GM12878 (cell line): ENCODE data around the gene GFRA1. TPM values are rescaled to one million over a fixed set of nuclear protein-coding genes. Genes with fewer than 3 reads are reported as not detected.

Experiments
- ATAC-seq: fragments of 200-7000 bp; cut with Tn5 transposase; 3 replicates; pipeline ENCODE4 v1.9.1; 2020; ENCODE audit warnings: mild to moderate bottlenecking, moderate library complexity
- BruUV-seq: library from RNA; stranded (reverse); fragments of 400-500 nt; replicated peaks from 2 replicates; lab custom pipeline; 2021; lab: Mats Ljungman, UMichigan
- CTCF ChIA-PET: fragments of 300-600 bp; sonication (Branson Sonifier 250); formaldehyde crosslinking; extraction: SDS; loops from one replicate; lab custom pipeline; 2021; ENCODE audit warnings: inconsistent platforms; lab: Yijun Ruan, JAX
- POLR2A ChIA-PET: fragments of 350-600 bp; formaldehyde crosslinking; extraction: SDS; loops from one replicate; lab custom pipeline; 2021; ENCODE audit warnings: inconsistent platforms; lab: Charles Lee
- RAD21 ChIA-PET: fragments of 300-600 bp; sonication (Branson Sonifier 250); formaldehyde crosslinking; loops from one replicate; lab custom pipeline; 2023; ENCODE audit warnings: antibody characterized with exemption; ENCODE audit not compliant: unreplicated experiment; lab: Charles Lee
- SMC1A ChIA-PET: fragments of 300-600 bp; sonication (Branson Sonifier 250); formaldehyde crosslinking; loops from one replicate; lab custom pipeline; 2023; ENCODE audit not compliant: unreplicated experiment, uncharacterized antibody; lab: Charles Lee
- DNase-seq: peaks from one replicate; pipeline ENCODE4 v3.0.0-alpha.2; 2011; ENCODE audit warnings: low read depth, low spot score
- FAIRE-seq: peaks from 3 replicates; lab custom pipeline; 2011; peaks lifted over from hg19 to GRCh38; lab: Jason Lieb, UNC
- H2AFZ ChIP-seq: 2 replicates; pipeline ENCODE4 v1.6.0; 2011; ENCODE audit warnings: low read depth, low read length, control low read depth; ENCODE audit not compliant: control insufficient read depth
- H3K27ac ChIP-seq: 2 replicates; pipeline ENCODE4 v1.5.1; 2011; ENCODE audit warnings: control low read depth; ENCODE audit not compliant: control insufficient read depth, insufficient read depth
- H3K27me3 ChIP-seq, 2 experiments: replicated peaks in 1 of 2; 2 replicates each; pipeline versions ENCODE4 v1.6.0 to v1.6.1; 2011; ENCODE audit warnings: low read length in 1 of 2; ENCODE audit not compliant: control insufficient read depth in 2 of 2, insufficient read depth in 2 of 2
- H3K36me3 ChIP-seq, 2 experiments: 2 replicates each; pipeline ENCODE4 v1.5.1; 2011; ENCODE audit warnings: low read length in 1 of 2; ENCODE audit not compliant: control insufficient read depth in 2 of 2, insufficient read depth in 2 of 2
- H3K4me1 ChIP-seq: 2 replicates; pipeline ENCODE4 v1.6.1; 2011; ENCODE audit warnings: mild to moderate bottlenecking, low read length, moderate library complexity, mixed read lengths; ENCODE audit not compliant: control insufficient read depth, insufficient read depth
- H3K4me2 ChIP-seq: 2 replicates; pipeline ENCODE4 v1.6.0; 2011; ENCODE audit warnings: control low read depth; ENCODE audit not compliant: control insufficient read depth, insufficient read depth
- H3K4me3 ChIP-seq: fragments of 200-600 bp; sonication (generic); 2 replicates; pipeline ENCODE4 v1.5.1; 2016
- H3K79me2 ChIP-seq: 2 replicates; pipeline ENCODE4 v1.6.0; 2011; ENCODE audit warnings: low read length; ENCODE audit not compliant: control insufficient read depth, insufficient read depth
- H3K9ac ChIP-seq: 2 replicates; pipeline ENCODE4 v1.8.0; 2011; ENCODE audit warnings: low read length, control low read depth, mixed read lengths; ENCODE audit not compliant: control insufficient read depth, insufficient read depth
- H3K9me3 ChIP-seq: replicated peaks from 3 replicates; pipeline ENCODE4 v1.5.1; 2011; ENCODE audit warnings: mild to moderate bottlenecking, low read length; ENCODE audit not compliant: control insufficient read depth, insufficient read depth
- H4K20me1 ChIP-seq: 2 replicates; pipeline ENCODE4 v1.6.0; 2011; ENCODE audit not compliant: control insufficient read depth, insufficient read depth
- DPF2 ChIP-seq: fragments of 450-650 bp; IDR thresholded peaks from 2 replicates; pipeline ENCODE4 v1.6.1; 2017; ENCODE audit warnings: mild to moderate bottlenecking
- ETV6 ChIP-seq, 2 experiments: fragments of 450-650 bp in 1 of 2; IDR thresholded peaks in 1 of 2; conservative IDR thresholded peaks in 1 of 2; 2 replicates each; pipeline ENCODE4 v1.6.1; 2014; ENCODE audit warnings: antibody characterized with exemption in 1 of 2, borderline replicate concordance in 1 of 2, low read depth in 1 of 2, mild to moderate bottlenecking in 1 of 2, moderate library complexity in 1 of 2
- FOXM1 ChIP-seq: IDR thresholded peaks from 2 replicates; pipeline ENCODE4 v1.6.1; 2012; ENCODE audit warnings: low read depth, mild to moderate bottlenecking, inconsistent platforms, low read length, moderate library complexity
- GABPA ChIP-seq: IDR thresholded peaks from 2 replicates; pipeline ENCODE4 v1.6.1; 2014; ENCODE audit warnings: antibody characterized with exemption, low read depth, mild to moderate bottlenecking, inconsistent platforms
- LARP7 ChIP-seq: fragments of 450-650 bp; IDR thresholded peaks from 2 replicates; pipeline ENCODE4 v1.6.1; 2017; ENCODE audit warnings: mild to moderate bottlenecking
- NFIC ChIP-seq: IDR thresholded peaks from 2 replicates; pipeline ENCODE4 v1.6.1; 2012; ENCODE audit warnings: low read depth, mild to moderate bottlenecking, inconsistent platforms, low read length, moderate library complexity
- POLR2AphosphoS5 ChIP-seq: IDR thresholded peaks from 2 replicates; pipeline ENCODE4 v1.6.1; 2011; ENCODE audit warnings: mild to moderate bottlenecking, low read length, inconsistent platforms
- STAT1 ChIP-seq: fragments of 450-650 bp; conservative IDR thresholded peaks from 2 replicates; pipeline ENCODE4 v1.6.1; 2014; ENCODE audit warnings: antibody characterized with exemption, mild to moderate bottlenecking
- ZBTB11 ChIP-seq: fragments of 450-650 bp; formaldehyde crosslinking; IDR thresholded peaks from 2 replicates; pipeline ENCODE4 v1.5.0; 2022; ENCODE audit warnings: mild to moderate bottlenecking, missing genetic modification characterization
- ZNF622 ChIP-seq: fragments of 450-650 bp; IDR thresholded peaks from 2 replicates; pipeline ENCODE4 v1.6.1; 2017; ENCODE audit warnings: mild to moderate bottlenecking, inconsistent platforms
- WGBS: methylation state at CpG from one replicate; pipeline ENCODE4 v1.1.6; 2016; ENCODE audit warnings: low lambda C conversion rate; ENCODE audit not compliant: insufficient replicate concordance, insufficient coverage; ENCODE audit errors: missing lambda C conversion rate; 5-methylcytosine and 5-hydroxymethylcytosine counted together
- in situ Hi-C: fragments of 300-500 bp; cut with MboI; formaldehyde crosslinking; loops from 9 replicates; pipeline ENCODE4 v1.14.3; 2018; ENCODE audit warnings: mixed read lengths
- intact Hi-C: fragments of 100-400 bp; cut with micrococcal nuclease; formaldehyde crosslinking; loops from one replicate; pipeline ENCODE4 v1.14.2; 2022; ENCODE audit not compliant: unreplicated experiment
- polyA plus RNA-seq, 11 experiments: library from polyadenylated mRNA; depleted of rRNA in 4 of 11; unstranded in 6 of 11; stranded (reverse) in 5 of 11; fragments of >200 nt; fragmentation: Nextera tagmentation in 4 of 11; fragmentation: Illumina TruSeq in 1 of 11; extraction: Ambion mirVana in 4 of 11; extraction: Trizol in 1 of 11; gene quantifications; 1 replicate in 1 of 11; 2 replicates in 10 of 11; pipeline versions ENCODE4 v1.2.1 to v1.2.3, GENCODE V29; 2011 to 2016; ENCODE audit warnings: inconsistent platforms in 2 of 11, missing spikeins in 2 of 11, low read depth in 1 of 11
- total RNA-seq, 4 experiments: library from RNA; depleted of rRNA in 3 of 4; stranded (reverse); fragments of >200 nt in 3 of 4; fragmentation: Illumina TruSeq in 1 of 4; extraction: Trizol in 1 of 4; gene quantifications; 2 replicates each; pipeline versions ENCODE4 v1.2.1 to v1.2.3, GENCODE V29; 2013 to 2021

GFRA1 gene
- total and polyA plus RNA-seq, 10 of the 15 experiments (the other 5 are each of a cell fraction or from before 2014, with no cell fraction given): 0.05 to 0.19 TPM; not detected in 8

DNA sequence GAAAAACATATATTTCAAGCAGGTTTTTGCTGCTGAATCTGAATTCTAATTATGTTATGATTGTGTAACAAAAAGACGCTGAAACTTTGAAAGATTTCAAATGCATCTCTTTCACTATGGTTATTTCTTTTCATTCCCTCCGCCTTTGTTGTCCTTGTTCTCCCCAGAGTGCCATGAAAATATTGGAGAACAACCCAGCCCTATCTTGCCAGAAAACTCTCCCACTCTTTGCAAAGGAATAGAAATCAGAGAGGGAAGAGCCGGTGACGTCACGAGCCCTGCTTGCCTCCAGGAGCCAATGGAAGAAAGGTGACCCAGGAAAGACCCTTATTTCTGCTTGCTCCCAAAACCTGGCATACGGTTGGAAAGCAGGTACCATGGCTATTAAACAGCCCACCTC, 3.4 kb downstream of the GFRA1 start:
- Histone ChIP-seq H2AFZ (no peak overlapping the region), H3K27me3 (peaks cover 2 to 4% of the 10 kb centered on the region in 2 experiments), H4K20me1 (no peaks in the 10 kb centered on the region), H3K4me3 (no peak overlapping the region), H3K27ac (no peak overlapping the region), H3K9me3 (no peaks in the 10 kb centered on the region), H3K9ac (no peak overlapping the region), H3K79me2 (no peaks in the 10 kb centered on the region), H3K36me3 (no peaks in the 10 kb centered on the region), H3K4me2 (no peak overlapping the region), H3K4me1 (no peaks in the 10 kb centered on the region)
- ChIA-PET SMC1A (no interaction called here), POLR2A (no interaction called here), RAD21 (no interaction called here), CTCF (no interaction called here)
- DNase-seq (no peak), FAIRE-seq (no peak), ATAC-seq (no peak)
- no TSS peak for BruUV-seq
- intact Hi-C loops: no loop called here
- TF ChIP-seq LARP7 (no peak), ZNF622 (no peak), POLR2AphosphoS5 (no peak), ETV6 (conservative IDR thresholded peaks at IDR 0.05 in 1 of 2, IDR thresholded peaks at IDR 0.05 in 1 of 2; ENCODE audit: borderline replicate concordance in 1 of 2, low read depth in 1 of 2) (no peak), ZBTB11 (CRISPR knock-in tag) (no peak), DPF2 (no peak), GABPA (no peak), FOXM1 (no peak), STAT1 (no peak), NFIC (no peak)
- in situ Hi-C loops: no loop called here
- 27% methylated on average over 6 of the region's 6 CpGs for WGBS
